Articular chondrocyte of knee joint (primary cell): ENCODE data around the gene CYB5R2. TPM values are rescaled to one million over a fixed set of nuclear protein-coding genes. Genes with fewer than 3 reads are reported as not detected.

Experiments used
- total RNA-seq: library from RNA; depleted of rRNA; stranded (reverse); fragments of >200 nt; gene quantifications from 2 replicates; pipeline ENCODE4 v1.2.3, GENCODE V29; 2012

The CYB5R2 gene
- 29.0 and 30.1 TPM in 2 replicates for total RNA-seq

GRCh38 chr11:7672960-7673723, at the start of gene CYB5R2:
TSS of gene CYB5R2 (minus strand) at chr11:7673500. CDS start at chr11:7672825, 675 bp downstream.

GRCh38 chr11:7706377-7706776, 33.1 kb upstream of the CYB5R2 start, which contains the start of gene OVCH2:
TSS of gene OVCH2 (minus strand) at chr11:7706477. CDS start at chr11:7706394, 83 bp downstream.

Other genes starting within 250 kb of the CYB5R2 start
- gene OLFML1, start 188.0 kb downstream of the CYB5R2 start, total RNA-seq = 1.3 and 6.7 TPM in 2 replicates
- 21.9 and 35.0 TPM in 2 replicates for gene PPFIBP2, start 159.5 kb downstream of the CYB5R2 start, total RNA-seq
- not detected in 2 replicates for gene OVCH2, start 33.0 kb upstream of the CYB5R2 start, total RNA-seq
- 0.22 TPM in 1 of 2 replicates, not detected in the other for gene OR5P2, start 123.4 kb upstream of the CYB5R2 start, total RNA-seq
- gene OR5P3, start 157.3 kb upstream of the CYB5R2 start, total RNA-seq = not detected in 2 replicates